Endothelial cell of umbilical vein (primary cell): ENCODE measurements around the gene VAMP2. TPM values are rescaled to one million over a fixed set of nuclear protein-coding genes. Genes with fewer than 3 reads are reported as not detected.

ENCODE experiments used
- BruUV-seq: library from RNA; stranded (reverse); fragments of 400-500 nt; replicated peaks from 2 replicates; lab custom pipeline; 2021; lab: Mats Ljungman, UMichigan
- CTCF ChIA-PET: fragments of 300-600, 350-600 bp; sonication (Branson Sonifier 250); formaldehyde crosslinking; loops from one replicate; lab custom pipeline; 2021; ENCODE audit warnings: antibody characterized with exemption, inconsistent platforms; lab: Charles Lee
- POLR2A ChIA-PET: fragments of 300-600, 350-600 bp; sonication (Branson Sonifier 250); formaldehyde crosslinking; loops from one replicate; lab custom pipeline; 2021; ENCODE audit warnings: antibody characterized with exemption, inconsistent platforms; lab: Charles Lee
- DNase-seq: peaks from one replicate; pipeline ENCODE4 v3.0.0-alpha.2; 2011; ENCODE audit warnings: low read depth, low spot score
- FAIRE-seq: peaks from 2 replicates; lab custom pipeline; 2011; peaks lifted over from hg19 to GRCh38; lab: Jason Lieb, UNC
- H2AFZ ChIP-seq: 2 replicates; pipeline ENCODE4 v1.6.0; 2012; ENCODE audit warnings: low read depth, low read length, control low read depth, inconsistent platforms
- H3K27ac ChIP-seq: 2 replicates; pipeline ENCODE4 v1.5.1; 2011; ENCODE audit warnings: low read depth, mild to moderate bottlenecking, control low read depth, low read length, moderate library complexity; ENCODE audit not compliant: insufficient read depth
- H3K27me3 ChIP-seq, 2 experiments: 2 replicates each; pipeline versions ENCODE4 v1.6.0 to v1.6.1; 2011; ENCODE audit warnings: low read length in 2 of 2, mixed read lengths in 1 of 2; ENCODE audit not compliant: control insufficient read depth in 2 of 2, insufficient read depth in 2 of 2
- H3K36me3 ChIP-seq, 2 experiments: 2 replicates in 1 of 2; 3 replicates in 1 of 2; pipeline ENCODE4 v1.5.1; 2011; ENCODE audit warnings: low read length in 2 of 2, mild to moderate bottlenecking in 1 of 2, moderate library complexity in 1 of 2; ENCODE audit not compliant: control insufficient read depth in 2 of 2, insufficient read depth in 2 of 2; ENCODE audit errors: extremely low read depth in 1 of 2
- H3K4me1 ChIP-seq: 3 replicates; pipeline ENCODE4 v1.5.1; 2011; ENCODE audit warnings: mild to moderate bottlenecking, low read length; ENCODE audit not compliant: control insufficient read depth, insufficient read depth; ENCODE audit errors: extremely low read depth
- H3K4me2 ChIP-seq: 2 replicates; pipeline ENCODE4 v1.6.1; 2011; ENCODE audit warnings: low read length, control low read depth, mixed read lengths; ENCODE audit not compliant: insufficient read depth
- H3K4me3 ChIP-seq, 3 experiments: fragments of 200-600 bp in 1 of 3; sonication (generic), shearing (Covaris generic) in 1 of 3; replicated peaks in 1 of 3; 2 replicates each; pipeline ENCODE4 v1.5.1; 2011 to 2016; ENCODE audit warnings: control low read depth in 3 of 3, low read length in 3 of 3, mild to moderate bottlenecking in 2 of 3, inconsistent platforms in 1 of 3, low read depth in 1 of 3, moderate library complexity in 1 of 3; ENCODE audit not compliant: insufficient read depth in 1 of 3
- H3K79me2 ChIP-seq: 2 replicates; pipeline ENCODE4 v1.6.0; 2012; ENCODE audit warnings: low read length, inconsistent platforms; ENCODE audit not compliant: control insufficient read depth, insufficient read depth
- H3K9ac ChIP-seq: replicated peaks from 2 replicates; pipeline ENCODE3; 2011; ENCODE audit warnings: low read length, control low read depth; ENCODE audit not compliant: insufficient read depth; ENCODE audit errors: extremely low read depth
- H3K9me1 ChIP-seq: replicated peaks from 3 replicates; pipeline ENCODE4 v1.6.0; 2011; ENCODE audit warnings: mild to moderate bottlenecking, low read length; ENCODE audit not compliant: control insufficient read depth, insufficient read depth; ENCODE audit errors: extremely low read depth
- H3K9me3 ChIP-seq: replicated peaks from 2 replicates; pipeline ENCODE4 v1.5.1; 2012; ENCODE audit warnings: low read length, inconsistent platforms; ENCODE audit not compliant: control insufficient read depth, insufficient read depth
- H4K20me1 ChIP-seq: replicated peaks from 2 replicates; pipeline ENCODE3; 2011; ENCODE audit warnings: mild to moderate bottlenecking, low read length; ENCODE audit not compliant: control insufficient read depth, insufficient read depth; ENCODE audit errors: extremely low read depth
- FOS ChIP-seq: IDR thresholded peaks from 2 replicates; pipeline ENCODE4 v1.6.1; 2011; ENCODE audit warnings: mild to moderate bottlenecking, low read length, moderate library complexity, borderline replicate concordance; ENCODE audit not compliant: insufficient read depth
- JUN ChIP-seq: IDR thresholded peaks from 2 replicates; pipeline ENCODE4 v1.6.1; 2011; ENCODE audit warnings: borderline replicate concordance, low read depth; ENCODE audit not compliant: insufficient read length, insufficient read depth
- MYC ChIP-seq: IDR thresholded peaks from one replicate; pipeline ENCODE4 v1.6.1; 2011; ENCODE audit warnings: mild to moderate bottlenecking, low read depth, low read length
- POLR2AphosphoS5 ChIP-seq: IDR thresholded peaks from 2 replicates; pipeline ENCODE4 v1.6.1; 2012; ENCODE audit warnings: low read depth, mild to moderate bottlenecking, control low read depth, low read length, moderate library complexity; ENCODE audit not compliant: insufficient read depth
- dilution Hi-C: fragments of 300-500 bp; cut with MboI; formaldehyde crosslinking; loops from one replicate; pipeline ENCODE4 v1.15.0; 2019; ENCODE audit warnings: low sequenced_read_pairs; ENCODE audit not compliant: extremely low pct_ligation_motif_present
- intact Hi-C: fragments of 100-400 bp; cut with micrococcal nuclease; formaldehyde crosslinking; loops from one replicate; pipeline ENCODE4 v1.10.0; 2022
- polyA plus RNA-seq, 4 experiments: library from polyadenylated mRNA; depleted of rRNA in 3 of 4; stranded (reverse) in 3 of 4; unstranded in 1 of 4; fragments of >200 nt; gene quantifications; 2 replicates each; pipeline versions ENCODE4 v1.2.1 to v1.2.3, GENCODE V29; 2011 to 2012; ENCODE audit warnings: missing spikeins in 1 of 4
- total RNA-seq: library from RNA; stranded (reverse); gene quantifications from 2 replicates; pipeline ENCODE4 v1.2.3, GENCODE V29; 2021
- TF ChIP-seq, protein P1 (sequence below), 2 donors: IDR thresholded peaks; 1 replicate in 1 of 2; 2 replicates in 1 of 2; pipeline ENCODE4 v1.5.1; 2011; ENCODE audit warnings: low read length in 2 of 2, mild to moderate bottlenecking in 2 of 2, moderate library complexity in 2 of 2, control low read depth in 1 of 2, inconsistent platforms in 1 of 2, low read depth in 1 of 2; ENCODE audit not compliant: insufficient read depth in 1 of 2; ENCODE audit errors: extremely low read depth in 1 of 2

The VAMP2 gene
- total and polyA plus RNA-seq, 2 donors (not counting 3 experiments of a cell fraction or from before 2014, with no cell fraction given), result 35.9 to 38.0 TPM

GRCh38 chr17:8160741-8161221 lies 2.0 kb downstream of the VAMP2 start:
- no peak overlapping the region for H3K9ac ChIP-seq
- CTCF ChIA-PET, result interaction anchor here (0.9 to 6.3 kb wide), 3 partner anchors 10 to 28 kb away, joined by 3 to 72 read pairs (median 4); no protein-coding TSS in a partner anchor

DNA sequence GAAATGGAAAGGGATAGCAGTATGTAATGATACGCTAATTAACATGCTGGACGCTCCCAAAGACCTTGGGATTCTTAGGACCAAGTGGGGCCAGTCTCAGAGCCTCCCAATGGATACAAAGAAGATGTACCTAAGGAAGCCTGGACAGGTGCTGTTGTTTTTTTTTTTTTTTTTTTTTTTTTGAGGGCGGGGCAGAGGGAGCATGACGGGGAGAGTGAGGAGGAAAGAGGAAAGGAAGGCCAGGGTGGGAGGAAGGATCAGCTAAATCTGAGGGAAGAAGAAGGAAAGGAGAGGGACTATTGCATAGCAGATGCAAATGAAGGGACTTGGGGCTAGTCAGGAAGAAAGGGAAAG lies 2.5 kb downstream of the VAMP2 start:
- BruUV-seq, result no TSS peak
- FAIRE-seq (no peak), DNase-seq (no peak)
- Histone ChIP-seq H2AFZ (no peak overlapping the region), H3K27ac (no peak overlapping the region), H3K9me3 (no peaks in the 10 kb centered on the region), H4K20me1 (no peaks in the 10 kb centered on the region), H3K36me3 (peaks cover 2 to 7% of the 10 kb centered on the region in 2 experiments), H3K9ac (no peak overlapping the region), H3K27me3 (no peaks in the 10 kb centered on the region), H3K4me3 (no peak overlapping the region), H3K4me2 (no peak overlapping the region), H3K9me1 (no peaks in the 10 kb centered on the region), H3K79me2 (peaks cover 20% of the 10 kb centered on the region), H3K4me1 (peaks cover 32% of the 10 kb centered on the region)
- intact Hi-C loops (no loop called here), dilution Hi-C loops (no loop called here)
- ChIA-PET CTCF (interaction anchor here (1.5 to 6.3 kb wide), 2 partner anchors 9 to 21 kb away, joined by 4 to 72 read pairs; no protein-coding TSS in a partner anchor), POLR2A (interaction anchor here (0.7 to 2.2 kb wide), 2 partner anchors 13 to 50 kb away, joined by 8 read pairs; partner anchors contain the start of gene AURKB)
- TF ChIP-seq, protein P1, sequence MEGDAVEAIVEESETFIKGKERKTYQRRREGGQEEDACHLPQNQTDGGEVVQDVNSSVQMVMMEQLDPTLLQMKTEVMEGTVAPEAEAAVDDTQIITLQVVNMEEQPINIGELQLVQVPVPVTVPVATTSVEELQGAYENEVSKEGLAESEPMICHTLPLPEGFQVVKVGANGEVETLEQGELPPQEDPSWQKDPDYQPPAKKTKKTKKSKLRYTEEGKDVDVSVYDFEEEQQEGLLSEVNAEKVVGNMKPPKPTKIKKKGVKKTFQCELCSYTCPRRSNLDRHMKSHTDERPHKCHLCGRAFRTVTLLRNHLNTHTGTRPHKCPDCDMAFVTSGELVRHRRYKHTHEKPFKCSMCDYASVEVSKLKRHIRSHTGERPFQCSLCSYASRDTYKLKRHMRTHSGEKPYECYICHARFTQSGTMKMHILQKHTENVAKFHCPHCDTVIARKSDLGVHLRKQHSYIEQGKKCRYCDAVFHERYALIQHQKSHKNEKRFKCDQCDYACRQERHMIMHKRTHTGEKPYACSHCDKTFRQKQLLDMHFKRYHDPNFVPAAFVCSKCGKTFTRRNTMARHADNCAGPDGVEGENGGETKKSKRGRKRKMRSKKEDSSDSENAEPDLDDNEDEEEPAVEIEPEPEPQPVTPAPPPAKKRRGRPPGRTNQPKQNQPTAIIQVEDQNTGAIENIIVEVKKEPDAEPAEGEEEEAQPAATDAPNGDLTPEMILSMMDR (IDR thresholded peaks at IDR 0.05; ENCODE audit: extremely low read depth in 1 of 2, insufficient read depth in 1 of 2, low read depth in 1 of 2, low read length in 2 of 2), result no peak
- TF ChIP-seq FOS (no peak), MYC (no peak), JUN (no peak), POLR2AphosphoS5 (no peak)

More at GRCh38 chr17:8160741-8161221, 2.0 kb downstream of the VAMP2 start:
- Histone ChIP-seq H3K4me3 (no peak overlapping the region), H3K36me3 (peaks cover 2 to 7% of the 10 kb centered on the region in 2 experiments), H3K9me3 (no peaks in the 10 kb centered on the region), H4K20me1 (no peaks in the 10 kb centered on the region), H3K79me2 (peaks cover 20% of the 10 kb centered on the region), H3K9me1 (no peaks in the 10 kb centered on the region), H3K27ac (no peak overlapping the region), H3K27me3 (no peaks in the 10 kb centered on the region), H3K4me1 (peaks cover 26% of the 10 kb centered on the region), H2AFZ (no peak overlapping the region), H3K4me2 (no peak overlapping the region)
- BruUV-seq, result TSS peak; percentile 27
- FAIRE-seq, result no peak
- POLR2A ChIA-PET, result interaction anchor here (0.7 to 2.2 kb wide), 2 partner anchors 12 to 49 kb away, joined by 8 read pairs; partner anchors contain the start of gene AURKB
- intact Hi-C loops (no loop called here), dilution Hi-C loops (no loop called here)
- no peak for DNase-seq
- TF ChIP-seq, protein P1 (IDR thresholded peaks at IDR 0.05; ENCODE audit: extremely low read depth in 1 of 2, insufficient read depth in 1 of 2, low read depth in 1 of 2, low read length in 2 of 2), result no peak
